ENCODE data around the gene ATP13A1.

Gene ATP13A1

GRCh38 chr19:19662871-19663255 lies 613 bp downstream of the ATP13A1 start:
- DNase-seq (ENCODE audit: low spot score) = no peak

- DNase-seq (ENCODE audit: low spot score) = no peak
Observed at GRCh38 chr19:19662344-19662743, 1.1 kb downstream of the ATP13A1 start.

GRCh38 chr19:19661675-19662251 lies 1.7 kb downstream of the ATP13A1 start:
- DNase-seq (ENCODE audit: low spot score) = peak; percentile 78

- DNase-seq (ENCODE audit: low spot score) = no peak
Observed at GRCh38 chr19:19661141-19661674, 2.3 kb downstream of the ATP13A1 start.

GRCh38 chr19:19659646-19660245 lies 3.7 kb downstream of the ATP13A1 start:
- no peak for DNase-seq (ENCODE audit: low spot score)

- DNase-seq (ENCODE audit: low spot score) = no peak
Observed at GRCh38 chr19:19657397-19657783, 6.1 kb downstream of the ATP13A1 start.

GRCh38 chr19:19656451-19657396 lies 6.8 kb downstream of the ATP13A1 start:
- no peak for DNase-seq (ENCODE audit: low spot score)

GRCh38 chr19:19655641-19656343 lies 7.7 kb downstream of the ATP13A1 start:
- no peak for DNase-seq (ENCODE audit: low spot score)

GRCh38 chr19:19655051-19655594 lies 8.4 kb downstream of the ATP13A1 start:
- no peak for DNase-seq (ENCODE audit: low spot score)

GRCh38 chr19:19654441-19654840 lies 9.0 kb downstream of the ATP13A1 start:
- no peak for DNase-seq (ENCODE audit: low spot score)

- no peak for DNase-seq (ENCODE audit: low spot score)
Observed at GRCh38 chr19:19653597-19654147, 9.8 kb downstream of the ATP13A1 start.

GRCh38 chr19:19652482-19653295 lies 10.8 kb downstream of the ATP13A1 start:
- no peak for DNase-seq (ENCODE audit: low spot score)

- DNase-seq (ENCODE audit: low spot score) = no peak
Observed at GRCh38 chr19:19651076-19651475, 12.4 kb downstream of the ATP13A1 start.

- no peak for DNase-seq (ENCODE audit: low spot score)
Observed at GRCh38 chr19:19650331-19650730, 13.1 kb downstream of the ATP13A1 start.

GRCh38 chr19:19649580-19649995 lies 13.9 kb downstream of the ATP13A1 start:
- DNase-seq (ENCODE audit: low spot score) = no peak

- no peak for DNase-seq (ENCODE audit: low spot score)
Observed at GRCh38 chr19:19649155-19649554, 14.3 kb downstream of the ATP13A1 start.

- no peak for DNase-seq (ENCODE audit: low spot score)
Observed at GRCh38 chr19:19647037-19647835, 16.2 kb downstream of the ATP13A1 start.

GRCh38 chr19:19645233-19645870 lies 18.1 kb downstream of the ATP13A1 start:
- DNase-seq (ENCODE audit: low spot score) = no peak

- DNase-seq (ENCODE audit: low spot score) = no peak
Observed at GRCh38 chr19:19644054-19644388, 19.5 kb downstream of the ATP13A1 start.

Data from NAMALWA (cell line).